Hematopoietic multipotent progenitor cell (in vitro differentiated cells): ENCODE measurements around the gene TRIM15. TPM values are rescaled to one million over a fixed set of nuclear protein-coding genes. Genes with fewer than 3 reads are reported as not detected.

ENCODE experiments used
- DNase-seq, 3 donors: peaks; one replicate each; pipeline ENCODE4 v3.0.0-alpha.2; 2011 to 2015; ENCODE audit warnings: low read depth in 2 of 3, low spot score in 2 of 3
- total RNA-seq: library from RNA; depleted of rRNA; stranded (reverse); fragments of >200 nt; gene quantifications from one replicate; pipeline ENCODE4 v1.2.3, GENCODE V29; 2012

Gene TRIM15
- total RNA-seq, 1 donor = not detected

GRCh38 chr6:30194797-30195690, 31.7 kb downstream of the TRIM15 start:
- no peak for DNase-seq

- DNase-seq = no peak
Measured at GRCh38 chr6:30195951-30196350, 32.6 kb downstream of the TRIM15 start.

GRCh38 chr6:30196376-30196775, 33.0 kb downstream of the TRIM15 start:
- no peak for DNase-seq

- DNase-seq = no peak
Measured at GRCh38 chr6:30198166-30199084, 35.1 kb downstream of the TRIM15 start.

- DNase-seq = peak in 2 of 3 donors; percentile 39 to 75
Measured at GRCh38 chr6:30200551-30201281, 37.4 kb downstream of the TRIM15 start.

GRCh38 chr6:30202366-30202765, 39.0 kb downstream of the TRIM15 start:
- DNase-seq = no peak

- DNase-seq = no peak
Measured at GRCh38 chr6:30204116-30204515, 40.8 kb downstream of the TRIM15 start.

GRCh38 chr6:30206152-30206551, 42.8 kb downstream of the TRIM15 start:
- no peak for DNase-seq

- DNase-seq = no peak
Measured at GRCh38 chr6:30206799-30207618, 43.7 kb downstream of the TRIM15 start.

GRCh38 chr6:30207619-30208295, 44.4 kb downstream of the TRIM15 start:
- DNase-seq = no peak

GRCh38 chr6:30211306-30211705, 48.0 kb downstream of the TRIM15 start:
- no peak for DNase-seq

GRCh38 chr6:30211899-30212298, 48.6 kb downstream of the TRIM15 start:
- no peak for DNase-seq

- DNase-seq = peak; percentile 87 to 98 (median 96)
Measured at GRCh38 chr6:30212865-30213666, 49.7 kb downstream of the TRIM15 start, which contains the start of gene TRIM26. TRIM26 (minus strand) TSS chr6:30213406; CDS start chr6:30199103, 14,303 bp downstream.

GRCh38 chr6:30213667-30213956, 50.3 kb downstream of the TRIM15 start:
- DNase-seq = no peak

GRCh38 chr6:30213957-30214656, 50.8 kb downstream of the TRIM15 start:
- DNase-seq = peak; percentile 43 to 56 (median 50)

GRCh38 chr6:30214657-30214982, 51.3 kb downstream of the TRIM15 start:
- no peak for DNase-seq

GRCh38 chr6:30216096-30216495, 52.8 kb downstream of the TRIM15 start:
- no peak for DNase-seq

GRCh38 chr6:30219244-30219643, 55.9 kb downstream of the TRIM15 start:
- peak in 2 of 3 donors; percentile 47 to 77 for DNase-seq
